Astrocyte (in vitro differentiated cells and primary cell): ENCODE results near the gene CALHM4. TPM values are rescaled to one million over a fixed set of nuclear protein-coding genes. Genes with fewer than 3 reads are reported as not detected.

Source experiments
- DNase-seq: peaks from one replicate; pipeline ENCODE4 v3.0.0-alpha.2; 2010; ENCODE audit warnings: low read depth
- FAIRE-seq: peaks from 2 replicates; lab custom pipeline; 2011; peaks lifted over from hg19 to GRCh38; lab: Jason Lieb, UNC
- H2AFZ ChIP-seq: 2 replicates; pipeline ENCODE4 v1.6.0; 2012; ENCODE audit warnings: low read depth, low read length, inconsistent platforms
- H3K27ac ChIP-seq: 2 replicates; pipeline ENCODE4 v1.5.1; 2011; ENCODE audit warnings: low read depth, low read length, inconsistent platforms
- H3K27me3 ChIP-seq: 2 replicates; pipeline ENCODE4 v1.6.0; 2011; ENCODE audit warnings: low read length, inconsistent platforms; ENCODE audit not compliant: insufficient read depth
- H3K36me3 ChIP-seq: 2 replicates; pipeline ENCODE4 v1.5.1; 2011; ENCODE audit warnings: low read length, inconsistent platforms; ENCODE audit not compliant: insufficient read depth
- H3K4me1 ChIP-seq: 2 replicates; pipeline ENCODE4 v1.5.1; 2011; ENCODE audit warnings: low read length, inconsistent platforms; ENCODE audit not compliant: insufficient read depth
- H3K4me2 ChIP-seq: 2 replicates; pipeline ENCODE4 v1.6.0; 2012; ENCODE audit warnings: low read length, inconsistent platforms
- H3K4me3 ChIP-seq: 2 replicates; pipeline ENCODE4 v1.5.1; 2011; ENCODE audit warnings: low read depth, mild to moderate bottlenecking, low read length, inconsistent platforms; ENCODE audit not compliant: insufficient read depth
- H3K79me2 ChIP-seq: 2 replicates; pipeline ENCODE4 v1.6.0; 2012; ENCODE audit warnings: mild to moderate bottlenecking, low read length, inconsistent platforms; ENCODE audit not compliant: insufficient read depth
- H3K9ac ChIP-seq: 2 replicates; pipeline ENCODE4 v1.6.0; 2012; ENCODE audit warnings: mild to moderate bottlenecking, low read length, inconsistent platforms
- H3K9me3 ChIP-seq: 2 replicates; pipeline ENCODE4 v1.5.1; 2012; ENCODE audit warnings: low read depth, mild to moderate bottlenecking, low read length, inconsistent platforms; ENCODE audit not compliant: insufficient read depth
- H4K20me1 ChIP-seq: 2 replicates; pipeline ENCODE4 v1.6.0; 2012; ENCODE audit warnings: low read length, inconsistent platforms; ENCODE audit not compliant: insufficient read depth
- H3K27ac Mint-ChIP-seq: one replicate; pipeline ENCODE4 v1.8.0; 2021; ENCODE audit warnings: mild to moderate bottlenecking, mixed read lengths; ENCODE audit not compliant: unreplicated experiment
- H3K27me3 Mint-ChIP-seq: one replicate; pipeline ENCODE4 v1.8.0; 2021; ENCODE audit warnings: low read depth, mixed read lengths; ENCODE audit not compliant: unreplicated experiment
- H3K36me3 Mint-ChIP-seq: one replicate; pipeline ENCODE4 v1.8.0; 2021; ENCODE audit warnings: low read depth, mixed read lengths; ENCODE audit not compliant: unreplicated experiment
- H3K4me1 Mint-ChIP-seq: one replicate; pipeline ENCODE4 v1.8.0; 2021; ENCODE audit warnings: low read depth, mixed read lengths; ENCODE audit not compliant: unreplicated experiment
- H3K4me3 Mint-ChIP-seq: one replicate; pipeline ENCODE4 v1.8.0; 2021; ENCODE audit warnings: mild to moderate bottlenecking, moderate library complexity, mixed read lengths; ENCODE audit not compliant: unreplicated experiment
- H3K9me3 Mint-ChIP-seq: one replicate; pipeline ENCODE4 v1.8.0; 2021; ENCODE audit warnings: mild to moderate bottlenecking, mixed read lengths; ENCODE audit not compliant: unreplicated experiment
- EZH2 ChIP-seq: IDR thresholded peaks from 2 replicates; pipeline ENCODE4 v1.6.1; 2012; ENCODE audit warnings: mild to moderate bottlenecking, low read length, inconsistent platforms; ENCODE audit not compliant: insufficient read depth
- total RNA-seq: library from RNA; stranded (reverse); gene quantifications from 2 replicates; pipeline ENCODE4 v1.2.1, GENCODE V29; 2021
- TF ChIP-seq, protein P1 (sequence below): IDR thresholded peaks from 2 replicates; pipeline ENCODE4 v1.5.1; 2011; ENCODE audit warnings: low read depth, mild to moderate bottlenecking, inconsistent platforms, low read length, moderate library complexity; ENCODE audit not compliant: insufficient read depth

The CALHM4 gene
- total RNA-seq, 1 donor from 2014 or later: 0.20 TPM

DNA sequence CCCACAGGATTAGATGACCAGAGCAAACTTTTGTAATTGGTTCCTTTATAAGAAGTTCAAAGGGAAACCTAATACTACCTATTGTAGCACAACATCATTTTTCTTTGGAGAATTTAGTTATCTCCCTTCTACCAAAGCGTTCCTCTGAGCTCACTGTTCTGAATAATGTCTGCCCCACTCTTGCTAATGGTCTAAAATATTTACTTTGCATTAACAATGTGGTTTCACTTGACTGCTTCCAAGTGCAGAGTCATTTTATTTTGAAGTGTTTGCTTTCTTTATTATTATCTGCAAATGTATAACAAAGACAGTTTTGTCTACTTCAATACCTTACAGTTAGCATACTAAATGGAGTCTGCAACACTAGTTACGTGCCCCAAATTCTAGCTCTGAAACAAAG, 23.1 kb upstream of the CALHM4 start:
- no peak for FAIRE-seq
- no peak overlapping the region for H3K4me3 Mint-ChIP-seq

DNA sequence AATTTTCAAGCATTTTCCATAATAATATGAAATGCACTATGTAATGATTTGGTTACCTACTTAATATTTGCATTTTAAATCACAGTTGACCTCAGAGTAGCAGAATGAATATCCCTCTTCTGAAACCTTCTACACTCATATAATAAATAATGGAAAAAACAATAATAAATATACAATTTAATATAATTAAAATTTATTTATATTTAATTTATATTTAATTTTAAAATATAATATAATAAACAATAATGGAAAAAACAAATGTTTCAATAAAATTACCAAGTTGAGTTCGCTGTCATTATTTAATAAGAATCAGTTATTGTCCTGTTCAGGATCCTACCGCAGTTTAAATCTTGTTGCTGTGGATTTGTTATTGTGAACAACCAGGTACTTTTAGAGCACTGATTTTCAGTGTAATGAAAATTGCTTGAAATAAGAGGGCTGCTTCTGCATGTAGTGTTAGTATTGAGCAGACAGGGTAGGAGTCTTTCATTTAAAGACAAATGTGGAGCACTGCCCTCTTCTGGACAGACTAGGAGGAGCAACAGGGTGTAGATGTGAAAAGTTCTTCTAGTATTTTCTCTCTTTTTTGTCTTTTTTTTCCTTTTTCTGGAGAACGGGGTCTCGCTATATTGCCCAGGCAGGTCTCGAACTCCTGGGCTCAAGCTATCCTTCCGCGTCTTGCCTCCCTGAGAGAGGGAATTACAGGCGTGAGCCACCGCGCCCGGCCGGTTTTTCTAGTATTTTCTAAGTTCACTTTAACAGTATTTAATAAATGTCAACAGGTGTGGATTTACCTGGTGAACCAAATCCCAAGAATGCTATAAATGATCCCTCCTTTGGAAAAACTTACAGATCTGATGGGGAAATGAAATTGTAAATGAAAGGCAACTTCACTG, 21.6 kb upstream of the CALHM4 start:
- Histone ChIP-seq H2AFZ (no peak overlapping the region), H4K20me1 (no peaks in the 10 kb centered on the region), H3K4me1 (peaks cover 18% of the 10 kb centered on the region), H3K4me2 (no peak overlapping the region), H3K36me3 (no peaks in the 10 kb centered on the region), H3K9me3 (no peaks in the 10 kb centered on the region), H3K4me3 (no peak overlapping the region), H3K79me2 (no peaks in the 10 kb centered on the region), H3K9ac (no peak overlapping the region), H3K27me3 (no peaks in the 10 kb centered on the region), H3K27ac (no peak overlapping the region)
- Mint-ChIP-seq H3K4me1 (peaks cover 26% of the 10 kb centered on the region), H3K9me3 (no peaks in the 10 kb centered on the region), H3K4me3 (no peak overlapping the region), H3K27ac (no peak overlapping the region), H3K27me3 (no peaks in the 10 kb centered on the region), H3K36me3 (no peaks in the 10 kb centered on the region)
- DNase-seq (peak; percentile 41), FAIRE-seq (no peak)
- no peak for TF ChIP-seq EZH2
- TF ChIP-seq, protein P1, sequence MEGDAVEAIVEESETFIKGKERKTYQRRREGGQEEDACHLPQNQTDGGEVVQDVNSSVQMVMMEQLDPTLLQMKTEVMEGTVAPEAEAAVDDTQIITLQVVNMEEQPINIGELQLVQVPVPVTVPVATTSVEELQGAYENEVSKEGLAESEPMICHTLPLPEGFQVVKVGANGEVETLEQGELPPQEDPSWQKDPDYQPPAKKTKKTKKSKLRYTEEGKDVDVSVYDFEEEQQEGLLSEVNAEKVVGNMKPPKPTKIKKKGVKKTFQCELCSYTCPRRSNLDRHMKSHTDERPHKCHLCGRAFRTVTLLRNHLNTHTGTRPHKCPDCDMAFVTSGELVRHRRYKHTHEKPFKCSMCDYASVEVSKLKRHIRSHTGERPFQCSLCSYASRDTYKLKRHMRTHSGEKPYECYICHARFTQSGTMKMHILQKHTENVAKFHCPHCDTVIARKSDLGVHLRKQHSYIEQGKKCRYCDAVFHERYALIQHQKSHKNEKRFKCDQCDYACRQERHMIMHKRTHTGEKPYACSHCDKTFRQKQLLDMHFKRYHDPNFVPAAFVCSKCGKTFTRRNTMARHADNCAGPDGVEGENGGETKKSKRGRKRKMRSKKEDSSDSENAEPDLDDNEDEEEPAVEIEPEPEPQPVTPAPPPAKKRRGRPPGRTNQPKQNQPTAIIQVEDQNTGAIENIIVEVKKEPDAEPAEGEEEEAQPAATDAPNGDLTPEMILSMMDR: peak; percentile 78

More for the DNA sequence above, 23.1 kb upstream of the CALHM4 start:
- no peaks in the 10 kb centered on the region for H4K20me1 ChIP-seq
- no peaks in the 10 kb centered on the region for H3K27me3 Mint-ChIP-seq
- TF ChIP-seq EZH2: no peak
- TF ChIP-seq, protein P1: no peak
- H3K4me1 ChIP-seq: peaks cover 18% of the 10 kb centered on the region
- no peaks in the 10 kb centered on the region for H3K36me3 Mint-ChIP-seq
- H3K4me2 ChIP-seq: peak overlapping the region; percentile 9
- H3K9me3 Mint-ChIP-seq: no peaks in the 10 kb centered on the region
- no peaks in the 10 kb centered on the region for H3K79me2 ChIP-seq
- H3K4me3 ChIP-seq: no peak overlapping the region
- H3K36me3 ChIP-seq: no peaks in the 10 kb centered on the region
- no peak overlapping the region for H2AFZ ChIP-seq
- no peaks in the 10 kb centered on the region for H3K27me3 ChIP-seq
- no peaks in the 10 kb centered on the region for H3K9me3 ChIP-seq
- no peak overlapping the region for H3K27ac Mint-ChIP-seq
- peaks cover 26% of the 10 kb centered on the region for H3K4me1 Mint-ChIP-seq
- peak; percentile 65 for DNase-seq
- H3K9ac ChIP-seq: no peak overlapping the region
- no peak overlapping the region for H3K27ac ChIP-seq
